A549 treated with AZD2906 at 1 μM for 4 hours (cell line): ENCODE data around the gene MAP3K6. TPM values are rescaled to one million over a fixed set of nuclear protein-coding genes. Genes with fewer than 3 reads are reported as not detected.

ENCODE experiments used
- total RNA-seq: library from RNA; stranded (reverse); fragments of 200-300 nt; extraction: Qiagen RNA extraction; gene quantifications from 5 replicates; pipeline ENCODE4 v1.2.3, GENCODE V29; 2022

MAP3K6 gene
- total RNA-seq = 13.4 to 22.5 TPM (median 18.1 TPM) in 5 replicates

GRCh38 chr1:27366411-27367159 lies at the start of gene MAP3K6:
MAP3K6 (minus strand) TSS chr1:27366961; CDS start chr1:27366597, 364 bp downstream.

GRCh38 chr1:27392096-27392777 lies 25.5 kb upstream of the MAP3K6 start, which contains the start of gene GPR3:
GPR3 (plus strand) TSS chr1:27392622; CDS start chr1:27393799, 1,177 bp downstream.

GRCh38 chr1:27383039-27383605 lies 16.4 kb upstream of the MAP3K6 start, which contains the start of gene CD164L2:
CD164L2 (minus strand) TSS chr1:27383333; CDS start chr1:27383239, 94 bp downstream.

GRCh38 chr1:27374362-27375086 lies 7.8 kb upstream of the MAP3K6 start, which contains the start of gene FCN3:
FCN3 (minus strand) TSS chr1:27374824; CDS start chr1:27374818, 6 bp downstream.

GRCh38 chr1:27341525-27342252 lies 25.1 kb downstream of the MAP3K6 start, which contains the start of gene SYTL1:
SYTL1 (plus strand) TSS chr1:27342022; CDS start chr1:27345335, 3,313 bp downstream.

GRCh38 chr1:27321813-27322568 lies 44.8 kb downstream of the MAP3K6 start, which contains the start of gene TMEM222:
TMEM222 (plus strand) TSS chr1:27322163; CDS start chr1:27322198, 35 bp downstream.

Other genes starting within 250 kb of the MAP3K6 start
- gene SLC9A1, start 211.8 kb downstream of the MAP3K6 start, total RNA-seq = 15.5 to 18.6 TPM (median 17.4 TPM) in 5 replicates
- 6.3 to 7.5 TPM (median 7.4 TPM) in 5 replicates for gene WDTC1, start 132.3 kb downstream of the MAP3K6 start, total RNA-seq
- 41.1 to 50.7 TPM (median 48.4 TPM) in 5 replicates for gene TMEM222, start 44.8 kb downstream of the MAP3K6 start, total RNA-seq
- 0.26 to 0.63 TPM (median 0.41 TPM) in 5 replicates for gene SYTL1, start 24.9 kb downstream of the MAP3K6 start, total RNA-seq
- not detected in 5 replicates for gene FCN3, start 7.9 kb upstream of the MAP3K6 start, total RNA-seq
- gene CD164L2, start 16.4 kb upstream of the MAP3K6 start, total RNA-seq = not detected in 5 replicates
- gene GPR3, start 25.7 kb upstream of the MAP3K6 start, total RNA-seq = 1.4 to 1.8 TPM (median 1.6 TPM) in 5 replicates
- 47.5 to 55.1 TPM (median 53.3 TPM) in 5 replicates for gene WASF2, start 123.2 kb upstream of the MAP3K6 start, total RNA-seq
- 19.1 to 26.8 TPM (median 21.5 TPM) in 5 replicates for gene AHDC1, start 237.2 kb upstream of the MAP3K6 start, total RNA-seq